ENCODE data around the gene ADAM19.

ADAM19 gene

GRCh38 chr5:157481666-157482065 lies 93.9 kb downstream of the ADAM19 start:
- DNase-seq, result no peak

DNA sequence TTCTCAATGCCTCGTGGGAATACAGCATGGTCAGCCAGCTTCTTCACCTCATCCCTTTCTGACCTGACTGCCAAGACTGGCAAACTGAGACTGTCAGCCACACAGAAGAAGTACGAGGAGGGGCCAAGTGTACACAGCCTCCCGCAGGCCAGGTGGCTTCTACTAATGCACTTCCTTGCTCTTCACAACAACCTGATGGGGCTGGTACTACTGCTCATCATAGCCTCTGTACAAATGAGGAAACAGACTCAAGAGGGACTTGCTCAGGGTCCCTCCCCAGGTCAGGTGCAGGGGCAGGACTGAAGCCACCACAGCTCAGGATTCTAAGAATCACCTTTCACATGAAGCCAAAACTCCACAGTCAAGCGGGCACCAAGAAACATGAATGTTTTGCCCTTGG lies 94.3 kb downstream of the ADAM19 start:
- no peak for DNase-seq

- no peak for DNase-seq
Measured at GRCh38 chr5:157479612-157480510, 95.7 kb downstream of the ADAM19 start.

- no peak for DNase-seq
Measured at GRCh38 chr5:157479166-157479565, 96.4 kb downstream of the ADAM19 start.

DNA sequence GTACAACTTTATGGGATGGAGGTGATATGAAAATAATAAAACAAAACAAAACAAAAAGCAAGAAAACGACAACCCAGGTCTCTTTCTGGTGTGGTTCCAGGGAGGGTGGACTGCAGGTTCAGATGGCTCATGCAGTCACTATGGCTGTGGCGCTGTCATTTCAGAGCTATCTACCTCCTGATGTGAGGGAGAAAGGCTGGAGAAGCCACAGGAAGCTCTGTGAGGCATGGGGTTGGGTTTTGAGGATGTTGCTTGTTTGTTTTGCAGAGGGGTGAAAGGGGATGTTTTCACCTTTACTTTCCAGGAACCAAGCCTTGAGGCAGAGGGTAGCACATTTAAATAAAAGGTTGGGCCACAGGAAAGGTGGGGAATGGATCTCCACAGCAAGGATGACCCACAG lies 96.8 kb downstream of the ADAM19 start:
- no peak for DNase-seq

GRCh38 chr5:157477814-157478494 lies 97.6 kb downstream of the ADAM19 start:
- DNase-seq, result no peak

GRCh38 chr5:157476702-157477408 lies 98.7 kb downstream of the ADAM19 start:
- peak; percentile 61 for DNase-seq

DNA sequence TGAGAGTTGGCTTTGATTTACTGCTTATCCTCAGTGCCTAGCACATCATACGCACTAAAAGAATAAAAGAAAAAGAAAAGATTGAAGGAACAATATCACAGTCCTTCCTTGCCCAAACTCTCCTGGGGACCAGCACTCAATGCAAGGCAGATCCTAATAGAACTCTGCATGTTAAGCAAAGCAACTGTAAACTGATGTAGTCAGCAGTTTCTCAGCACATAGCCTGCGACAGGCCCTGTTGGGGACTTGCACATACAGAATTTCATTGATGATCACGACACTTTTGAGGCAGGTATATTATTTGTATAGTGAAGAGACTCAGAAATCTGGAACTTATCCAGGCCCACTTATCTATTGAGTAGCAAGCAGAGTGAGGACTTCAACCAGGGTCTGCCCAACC lies 100.1 kb downstream of the ADAM19 start:
- DNase-seq, result no peak

DNA sequence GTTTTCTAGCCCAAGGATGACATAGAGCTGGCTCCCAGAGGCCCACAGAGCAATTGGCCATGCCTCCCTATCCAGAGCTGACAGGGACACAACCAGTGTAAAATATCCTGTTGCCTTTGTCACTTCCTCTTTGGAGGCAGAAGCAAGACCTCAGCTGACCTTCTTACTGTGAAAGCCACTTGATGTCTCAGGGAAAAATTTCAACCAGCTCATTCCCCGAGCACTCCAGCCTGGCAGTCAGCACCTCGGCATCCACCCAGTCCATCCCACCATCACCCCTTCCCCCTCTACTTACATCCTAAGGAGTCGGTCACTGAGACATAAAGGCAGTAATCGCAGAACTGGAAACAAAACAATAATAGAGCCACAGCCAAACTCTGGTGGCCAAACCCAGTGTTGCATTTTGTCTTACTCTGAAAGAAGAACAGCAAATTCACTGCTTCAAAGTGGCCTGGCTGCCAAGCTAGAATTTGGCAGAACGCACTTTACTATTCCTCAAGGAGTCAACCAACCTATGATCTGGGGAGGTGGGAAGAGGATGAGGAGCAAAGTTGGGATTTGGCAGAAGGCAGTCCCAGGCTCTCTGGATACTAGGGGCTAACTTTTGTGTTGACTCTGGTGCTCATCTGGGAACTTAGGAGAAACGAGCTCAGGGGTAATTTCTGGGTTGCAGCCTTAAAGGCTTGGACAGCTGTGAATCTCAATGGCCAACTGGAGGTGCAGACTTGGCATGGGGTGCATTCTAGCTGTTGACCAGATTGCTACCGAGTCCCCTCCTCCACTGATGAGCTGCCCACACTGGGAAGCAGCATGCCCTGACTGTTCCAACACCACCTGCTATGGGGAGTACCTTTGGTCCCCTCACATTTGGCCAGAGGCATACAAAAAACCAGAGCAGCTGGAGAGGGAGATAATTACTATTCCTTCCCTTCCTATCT lies 101.9 kb downstream of the ADAM19 start:
- DNase-seq, result no peak

GRCh38 chr5:157471709-157472108 lies 103.9 kb downstream of the ADAM19 start:
- DNase-seq, result peak; percentile 56

DNA sequence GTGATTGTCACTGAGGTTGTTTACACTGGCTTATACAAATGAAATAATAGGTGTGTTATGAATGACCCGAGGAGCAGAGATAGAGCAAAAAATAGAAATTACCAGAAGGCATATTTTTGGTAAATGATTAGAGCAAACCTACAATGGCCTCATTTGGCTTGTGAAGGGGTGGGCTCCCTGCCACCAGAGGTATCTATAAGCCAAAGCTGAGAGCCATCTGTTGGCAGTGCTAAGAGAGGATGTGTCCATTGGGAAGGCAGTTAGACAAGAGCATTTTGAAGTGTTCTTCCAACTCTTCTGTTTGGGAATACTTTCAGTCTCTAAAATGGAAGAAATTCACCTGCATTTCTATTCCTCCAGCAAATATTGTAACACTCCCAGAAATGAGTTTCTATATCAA lies 104.9 kb downstream of the ADAM19 start:
- no peak for DNase-seq

DNA sequence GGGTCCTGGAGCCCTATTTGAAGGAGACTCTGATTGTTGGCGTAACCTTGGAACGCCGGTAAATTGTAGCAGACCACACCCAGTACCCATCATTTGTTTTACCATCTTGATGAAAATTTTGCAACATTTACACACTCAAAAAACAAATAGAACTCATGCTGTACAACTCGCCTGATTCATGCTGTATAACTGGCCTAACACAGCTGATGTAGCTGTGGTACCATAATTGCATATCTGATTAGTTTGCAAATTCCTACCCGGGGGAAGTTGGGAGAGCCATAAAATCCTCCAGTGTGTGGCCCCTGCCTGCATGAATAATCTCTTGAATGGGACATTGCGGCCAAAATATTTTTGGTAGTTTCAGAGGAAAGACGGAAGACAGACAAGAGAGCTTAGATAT lies 105.9 kb downstream of the ADAM19 start:
- DNase-seq, result no peak

GRCh38 chr5:157469073-157469472 lies 106.5 kb downstream of the ADAM19 start:
- DNase-seq, result peak; percentile 52

GRCh38 chr5:157468293-157468965 lies 107.1 kb downstream of the ADAM19 start:
- DNase-seq, result no peak

GRCh38 chr5:157464519-157465171 lies 110.9 kb downstream of the ADAM19 start:
- DNase-seq, result peak; percentile 87

GRCh38 chr5:157463621-157464518 lies 111.7 kb downstream of the ADAM19 start:
- DNase-seq, result peak; percentile 12

- no peak for DNase-seq
Measured at GRCh38 chr5:157463081-157463480, 112.5 kb downstream of the ADAM19 start.

- DNase-seq, result no peak
Measured at GRCh38 chr5:157460921-157461792, 114.4 kb downstream of the ADAM19 start.

Data from activated CD4-positive, alpha-beta T cell treated with anti-CD3 and anti-CD28 coated beads, Interleukin-2, Interleukin-6, amounts not matched to agents 100 ng/mL and 50 ng/mL, durations not matched to agents 16 hours and 8 hours (primary cell).